Endothelial cell of umbilical vein (primary cell): ENCODE measurements around the gene MAPK6. TPM values are rescaled to one million over a fixed set of nuclear protein-coding genes. Genes with fewer than 3 reads are reported as not detected.

Experiments used
- BruUV-seq: library from RNA; stranded (reverse); fragments of 400-500 nt; replicated peaks from 2 replicates; lab custom pipeline; 2021; lab: Mats Ljungman, UMichigan
- CTCF ChIA-PET: fragments of 300-600, 350-600 bp; sonication (Branson Sonifier 250); formaldehyde crosslinking; loops from one replicate; lab custom pipeline; 2021; ENCODE audit warnings: antibody characterized with exemption, inconsistent platforms; lab: Charles Lee
- POLR2A ChIA-PET: fragments of 300-600, 350-600 bp; sonication (Branson Sonifier 250); formaldehyde crosslinking; loops from one replicate; lab custom pipeline; 2021; ENCODE audit warnings: antibody characterized with exemption, inconsistent platforms; lab: Charles Lee
- DNase-seq: peaks from one replicate; pipeline ENCODE4 v3.0.0-alpha.2; 2011; ENCODE audit warnings: low read depth, low spot score
- FAIRE-seq: peaks from 2 replicates; lab custom pipeline; 2011; peaks lifted over from hg19 to GRCh38; lab: Jason Lieb, UNC
- H2AFZ ChIP-seq: 2 replicates; pipeline ENCODE4 v1.6.0; 2012; ENCODE audit warnings: low read depth, low read length, control low read depth, inconsistent platforms
- H3K27ac ChIP-seq: 2 replicates; pipeline ENCODE4 v1.5.1; 2011; ENCODE audit warnings: low read depth, mild to moderate bottlenecking, control low read depth, low read length, moderate library complexity; ENCODE audit not compliant: insufficient read depth
- H3K27me3 ChIP-seq, 2 experiments: 2 replicates each; pipeline versions ENCODE4 v1.6.0 to v1.6.1; 2011; ENCODE audit warnings: low read length in 2 of 2, mixed read lengths in 1 of 2; ENCODE audit not compliant: control insufficient read depth in 2 of 2, insufficient read depth in 2 of 2
- H3K36me3 ChIP-seq, 2 experiments: 2 replicates in 1 of 2; 3 replicates in 1 of 2; pipeline ENCODE4 v1.5.1; 2011; ENCODE audit warnings: low read length in 2 of 2, mild to moderate bottlenecking in 1 of 2, moderate library complexity in 1 of 2; ENCODE audit not compliant: control insufficient read depth in 2 of 2, insufficient read depth in 2 of 2; ENCODE audit errors: extremely low read depth in 1 of 2
- H3K4me1 ChIP-seq: 3 replicates; pipeline ENCODE4 v1.5.1; 2011; ENCODE audit warnings: mild to moderate bottlenecking, low read length; ENCODE audit not compliant: control insufficient read depth, insufficient read depth; ENCODE audit errors: extremely low read depth
- H3K4me2 ChIP-seq: 2 replicates; pipeline ENCODE4 v1.6.1; 2011; ENCODE audit warnings: low read length, control low read depth, mixed read lengths; ENCODE audit not compliant: insufficient read depth
- H3K4me3 ChIP-seq, 3 experiments: fragments of 200-600 bp in 1 of 3; sonication (generic), shearing (Covaris generic) in 1 of 3; replicated peaks in 1 of 3; 2 replicates each; pipeline ENCODE4 v1.5.1; 2011 to 2016; ENCODE audit warnings: control low read depth in 3 of 3, low read length in 3 of 3, mild to moderate bottlenecking in 2 of 3, inconsistent platforms in 1 of 3, low read depth in 1 of 3, moderate library complexity in 1 of 3; ENCODE audit not compliant: insufficient read depth in 1 of 3
- H3K79me2 ChIP-seq: 2 replicates; pipeline ENCODE4 v1.6.0; 2012; ENCODE audit warnings: low read length, inconsistent platforms; ENCODE audit not compliant: control insufficient read depth, insufficient read depth
- H3K9ac ChIP-seq: replicated peaks from 2 replicates; pipeline ENCODE3; 2011; ENCODE audit warnings: low read length, control low read depth; ENCODE audit not compliant: insufficient read depth; ENCODE audit errors: extremely low read depth
- H3K9me1 ChIP-seq: replicated peaks from 3 replicates; pipeline ENCODE4 v1.6.0; 2011; ENCODE audit warnings: mild to moderate bottlenecking, low read length; ENCODE audit not compliant: control insufficient read depth, insufficient read depth; ENCODE audit errors: extremely low read depth
- H3K9me3 ChIP-seq: replicated peaks from 2 replicates; pipeline ENCODE4 v1.5.1; 2012; ENCODE audit warnings: low read length, inconsistent platforms; ENCODE audit not compliant: control insufficient read depth, insufficient read depth
- H4K20me1 ChIP-seq: replicated peaks from 2 replicates; pipeline ENCODE3; 2011; ENCODE audit warnings: mild to moderate bottlenecking, low read length; ENCODE audit not compliant: control insufficient read depth, insufficient read depth; ENCODE audit errors: extremely low read depth
- EZH2 ChIP-seq: IDR thresholded peaks from 2 replicates; pipeline ENCODE4 v1.6.1; 2012; ENCODE audit warnings: borderline replicate concordance, low read depth, mild to moderate bottlenecking, moderate library complexity, low read length, inconsistent platforms; ENCODE audit not compliant: severe bottlenecking
- FOS ChIP-seq: IDR thresholded peaks from 2 replicates; pipeline ENCODE4 v1.6.1; 2011; ENCODE audit warnings: mild to moderate bottlenecking, low read length, moderate library complexity, borderline replicate concordance; ENCODE audit not compliant: insufficient read depth
- GATA2 ChIP-seq: IDR thresholded peaks from 2 replicates; pipeline ENCODE4 v1.7.0; 2011; ENCODE audit warnings: low read depth, mild to moderate bottlenecking, moderate library complexity, mixed read lengths, low read length; ENCODE audit not compliant: insufficient read length, insufficient read depth
- JUN ChIP-seq: IDR thresholded peaks from 2 replicates; pipeline ENCODE4 v1.6.1; 2011; ENCODE audit warnings: borderline replicate concordance, low read depth; ENCODE audit not compliant: insufficient read length, insufficient read depth
- MYC ChIP-seq: IDR thresholded peaks from one replicate; pipeline ENCODE4 v1.6.1; 2011; ENCODE audit warnings: mild to moderate bottlenecking, low read depth, low read length
- POLR2A ChIP-seq: IDR thresholded peaks from 2 replicates; pipeline ENCODE4 v1.6.1; 2012; ENCODE audit warnings: low read depth, mild to moderate bottlenecking, control low read depth, low read length
- POLR2AphosphoS5 ChIP-seq: IDR thresholded peaks from 2 replicates; pipeline ENCODE4 v1.6.1; 2012; ENCODE audit warnings: low read depth, mild to moderate bottlenecking, control low read depth, low read length, moderate library complexity; ENCODE audit not compliant: insufficient read depth
- dilution Hi-C: fragments of 300-500 bp; cut with MboI; formaldehyde crosslinking; loops from one replicate; pipeline ENCODE4 v1.15.0; 2019; ENCODE audit warnings: low sequenced_read_pairs; ENCODE audit not compliant: extremely low pct_ligation_motif_present
- intact Hi-C: fragments of 100-400 bp; cut with micrococcal nuclease; formaldehyde crosslinking; loops from one replicate; pipeline ENCODE4 v1.10.0; 2022
- polyA plus RNA-seq, 4 experiments: library from polyadenylated mRNA; depleted of rRNA in 3 of 4; stranded (reverse) in 3 of 4; unstranded in 1 of 4; fragments of >200 nt; gene quantifications; 2 replicates each; pipeline versions ENCODE4 v1.2.1 to v1.2.3, GENCODE V29; 2011 to 2012; ENCODE audit warnings: missing spikeins in 1 of 4
- total RNA-seq: library from RNA; stranded (reverse); gene quantifications from 2 replicates; pipeline ENCODE4 v1.2.3, GENCODE V29; 2021
- TF ChIP-seq, protein P1 (sequence below): IDR thresholded peaks from 2 replicates; pipeline ENCODE4 v1.6.1; 2011; ENCODE audit not compliant: insufficient read depth, insufficient read length
- TF ChIP-seq, protein P2 (sequence below), 2 donors: IDR thresholded peaks; 1 replicate in 1 of 2; 2 replicates in 1 of 2; pipeline ENCODE4 v1.5.1; 2011; ENCODE audit warnings: low read length in 2 of 2, mild to moderate bottlenecking in 2 of 2, moderate library complexity in 2 of 2, control low read depth in 1 of 2, inconsistent platforms in 1 of 2, low read depth in 1 of 2; ENCODE audit not compliant: insufficient read depth in 1 of 2; ENCODE audit errors: extremely low read depth in 1 of 2

MAPK6 gene
- total and polyA plus RNA-seq, 2 donors (not counting 3 experiments of a cell fraction or from before 2014, with no cell fraction given) = 10.9 to 37.4 TPM

DNA sequence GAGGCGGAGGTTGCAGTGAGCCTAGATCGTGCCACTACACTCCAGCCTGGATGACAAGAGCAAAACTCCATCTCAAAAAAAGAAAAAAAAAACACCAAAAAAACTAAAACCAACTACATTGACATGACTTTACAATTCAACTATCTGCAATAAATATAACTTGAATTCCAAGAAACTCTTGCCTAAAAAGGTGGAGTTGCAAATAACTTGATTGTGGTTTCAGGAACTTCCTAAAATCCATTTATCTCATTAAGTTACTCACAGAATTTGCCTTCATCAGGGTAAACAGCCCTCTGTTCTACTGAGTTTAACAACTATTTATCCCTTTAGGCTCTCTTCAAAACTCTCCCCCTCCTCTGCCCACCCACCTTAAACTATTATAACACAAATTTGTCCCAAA lies 2.7 kb upstream of the MAPK6 start:
- Histone ChIP-seq H4K20me1 (no peaks in the 10 kb centered on the region), H3K4me3 (no peak overlapping the region), H3K36me3 (no peaks in the 10 kb centered on the region), H3K9ac (no peak overlapping the region), H3K4me2 (no peak overlapping the region), H3K27me3 (no peaks in the 10 kb centered on the region), H3K4me1 (peaks cover 18% of the 10 kb centered on the region), H3K27ac (no peak overlapping the region), H3K9me3 (no peaks in the 10 kb centered on the region), H2AFZ (no peak overlapping the region), H3K9me1 (no peaks in the 10 kb centered on the region), H3K79me2 (peaks cover 15% of the 10 kb centered on the region)
- dilution Hi-C loops = no loop called here
- FAIRE-seq (no peak), DNase-seq (no peak)
- ChIA-PET CTCF (no interaction called here), POLR2A (no interaction called here)
- no TSS peak for BruUV-seq
- intact Hi-C loops = no loop called here
- TF ChIP-seq EZH2 = no peak
- TF ChIP-seq POLR2AphosphoS5 = no peak
- TF ChIP-seq MYC = no peak
- TF ChIP-seq JUN = no peak
- TF ChIP-seq, protein P1, sequence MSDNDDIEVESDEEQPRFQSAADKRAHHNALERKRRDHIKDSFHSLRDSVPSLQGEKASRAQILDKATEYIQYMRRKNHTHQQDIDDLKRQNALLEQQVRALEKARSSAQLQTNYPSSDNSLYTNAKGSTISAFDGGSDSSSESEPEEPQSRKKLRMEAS = no peak
- TF ChIP-seq POLR2A = no peak

DNA sequence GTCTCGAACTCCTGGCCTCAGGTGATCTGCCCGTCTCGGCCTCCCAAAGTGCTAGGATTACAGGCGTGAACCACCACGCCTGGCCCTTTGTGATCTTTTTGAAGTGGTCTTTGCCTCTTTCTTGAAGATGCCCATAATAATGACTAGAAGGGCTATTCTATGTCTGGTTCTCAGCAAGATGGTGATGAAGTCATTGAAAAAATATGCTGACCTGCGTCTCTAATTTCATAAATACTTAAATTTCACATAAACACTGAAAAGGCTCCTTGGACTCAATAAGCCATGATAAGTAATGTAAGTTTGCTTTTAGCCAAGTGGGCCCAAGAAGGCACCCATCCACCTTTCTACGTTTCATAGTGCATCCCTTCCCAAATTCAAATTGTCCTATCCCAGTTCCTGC lies 775 bp upstream of the MAPK6 start:
- CTCF ChIA-PET = interaction anchor here (1.1 kb wide), 1 partner anchor 61 kb away, joined by 4 read pairs; no protein-coding TSS in a partner anchor
- Histone ChIP-seq H3K4me1 (peaks cover 26% of the 10 kb centered on the region), H3K9me3 (no peaks in the 10 kb centered on the region), H3K4me2 (peak overlapping the region; percentile 55), H3K27me3 (no peaks in the 10 kb centered on the region), H3K79me2 (peaks cover 33% of the 10 kb centered on the region), H3K27ac (peak overlapping the region; percentile 62), H3K9ac (no peak overlapping the region), H2AFZ (no peak overlapping the region), H3K4me3 (no peak overlapping the region), H3K9me1 (no peaks in the 10 kb centered on the region), H4K20me1 (no peaks in the 10 kb centered on the region), H3K36me3 (no peaks in the 10 kb centered on the region)
- no peak for DNase-seq
- intact Hi-C loops = no loop called here
- no peak for TF ChIP-seq POLR2A
- TF ChIP-seq, protein P2, sequence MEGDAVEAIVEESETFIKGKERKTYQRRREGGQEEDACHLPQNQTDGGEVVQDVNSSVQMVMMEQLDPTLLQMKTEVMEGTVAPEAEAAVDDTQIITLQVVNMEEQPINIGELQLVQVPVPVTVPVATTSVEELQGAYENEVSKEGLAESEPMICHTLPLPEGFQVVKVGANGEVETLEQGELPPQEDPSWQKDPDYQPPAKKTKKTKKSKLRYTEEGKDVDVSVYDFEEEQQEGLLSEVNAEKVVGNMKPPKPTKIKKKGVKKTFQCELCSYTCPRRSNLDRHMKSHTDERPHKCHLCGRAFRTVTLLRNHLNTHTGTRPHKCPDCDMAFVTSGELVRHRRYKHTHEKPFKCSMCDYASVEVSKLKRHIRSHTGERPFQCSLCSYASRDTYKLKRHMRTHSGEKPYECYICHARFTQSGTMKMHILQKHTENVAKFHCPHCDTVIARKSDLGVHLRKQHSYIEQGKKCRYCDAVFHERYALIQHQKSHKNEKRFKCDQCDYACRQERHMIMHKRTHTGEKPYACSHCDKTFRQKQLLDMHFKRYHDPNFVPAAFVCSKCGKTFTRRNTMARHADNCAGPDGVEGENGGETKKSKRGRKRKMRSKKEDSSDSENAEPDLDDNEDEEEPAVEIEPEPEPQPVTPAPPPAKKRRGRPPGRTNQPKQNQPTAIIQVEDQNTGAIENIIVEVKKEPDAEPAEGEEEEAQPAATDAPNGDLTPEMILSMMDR (IDR thresholded peaks at IDR 0.05; ENCODE audit: extremely low read depth in 1 of 2, insufficient read depth in 1 of 2, low read depth in 1 of 2, low read length in 2 of 2) = no peak
- no peak for TF ChIP-seq EZH2
- TF ChIP-seq JUN = no peak
- no peak for TF ChIP-seq POLR2AphosphoS5
- TF ChIP-seq, protein P1 = no peak
- no peak for TF ChIP-seq FOS
- no peak for TF ChIP-seq GATA2
- TF ChIP-seq MYC = no peak
- no TSS peak for BruUV-seq
- dilution Hi-C loops = no loop called here
- FAIRE-seq = no peak
- POLR2A ChIA-PET = no interaction called here
